ENCODE data around the gene PIK3CD.
"Not testable (repeated sequence)": the region's sequence is repeated elsewhere in the genome, so short reads cannot be mapped to it uniquely, and the experiment has no call there.

Gene PIK3CD

GRCh38 chr1:9654834-9655723 lies 3.5 kb downstream of the PIK3CD start:
- DNase-seq = peak; percentile 64

DNA sequence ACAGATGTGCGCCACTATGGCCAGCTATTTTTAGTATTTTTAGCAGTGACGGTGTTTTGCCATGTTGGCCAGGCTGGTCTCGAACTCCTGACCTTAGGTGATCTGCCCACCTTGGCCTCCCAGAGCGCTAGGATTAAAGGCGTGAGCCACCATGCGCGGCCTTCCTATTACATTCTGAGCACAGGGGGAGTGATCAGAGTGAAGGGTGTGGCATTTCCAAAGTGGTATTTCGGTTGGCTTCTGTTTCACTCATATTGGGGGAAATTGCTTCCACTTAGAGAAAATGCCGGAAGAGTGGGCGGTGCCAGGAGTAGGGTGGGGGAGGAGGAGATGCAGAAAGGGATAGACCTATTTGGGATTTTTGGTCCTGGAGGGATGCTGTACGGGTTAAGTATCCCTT lies 4.3 kb downstream of the PIK3CD start:
- no peak for DNase-seq

GRCh38 chr1:9657521-9658032 lies 6.0 kb downstream of the PIK3CD start:
- no peak for DNase-seq

DNA sequence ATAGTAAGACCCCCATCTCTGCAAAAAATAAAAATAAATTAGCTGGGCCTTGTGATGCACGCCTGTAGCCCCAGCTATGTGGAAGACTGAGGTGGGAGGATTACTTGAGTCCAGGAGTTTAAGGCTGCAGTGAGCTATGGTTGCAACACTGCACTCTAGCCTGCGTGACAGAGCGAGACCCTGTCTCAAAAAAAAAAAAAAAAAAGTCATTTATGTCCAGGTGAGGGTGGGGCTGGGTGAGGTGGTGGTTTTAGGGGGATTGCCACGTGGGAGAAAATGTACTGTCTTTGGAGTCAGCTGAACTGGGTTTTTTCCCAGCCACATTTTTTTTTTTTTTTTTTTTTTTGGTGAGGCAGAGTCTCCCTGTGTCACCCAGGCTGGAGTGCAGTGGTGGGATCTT lies 6.7 kb downstream of the PIK3CD start:
- DNase-seq = no peak

DNA sequence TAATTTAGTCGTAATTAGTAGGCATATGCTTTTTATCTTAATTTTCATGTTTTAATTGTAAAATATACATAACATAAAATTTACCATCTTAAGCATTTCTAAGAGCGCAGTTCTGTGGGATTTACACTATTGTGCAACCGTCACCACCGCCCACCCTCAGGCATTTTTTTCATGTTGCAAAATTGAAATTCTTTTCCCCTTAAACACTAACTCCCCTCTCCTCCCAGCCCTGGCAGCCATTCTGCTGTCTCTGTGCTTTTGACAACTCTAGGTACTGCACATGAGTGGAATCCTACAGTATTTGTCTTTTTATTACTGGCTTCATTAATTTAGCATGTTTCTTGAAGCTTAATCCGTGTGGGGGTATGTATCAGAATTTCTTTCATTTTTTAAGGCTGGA lies 7.8 kb downstream of the PIK3CD start:
- DNase-seq = no peak

DNA sequence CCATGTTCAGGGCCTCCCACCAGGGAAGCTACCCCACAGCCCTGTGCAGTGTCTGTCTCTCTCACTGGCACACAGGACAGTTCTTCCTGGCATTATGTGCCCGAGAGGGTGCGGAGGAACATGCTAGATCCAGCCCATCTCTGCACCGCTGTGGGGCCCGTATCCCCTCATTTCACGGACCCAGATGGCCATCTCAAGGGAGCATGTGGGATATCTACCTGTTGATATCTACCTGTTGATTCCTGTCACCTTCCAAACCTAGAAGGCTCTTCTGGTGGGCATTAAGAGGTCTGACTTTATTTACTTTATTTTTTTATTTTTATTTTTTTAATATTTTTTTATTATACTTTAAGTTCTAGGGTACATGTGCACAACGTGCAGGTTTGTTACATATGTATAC lies 11.7 kb downstream of the PIK3CD start:
- DNase-seq = no peak

- no peak for DNase-seq
Observed at GRCh38 chr1:9665193-9665592, 13.7 kb downstream of the PIK3CD start.

- DNase-seq = no peak
Observed at GRCh38 chr1:9668080-9668479, 16.5 kb downstream of the PIK3CD start.

GRCh38 chr1:9670085-9670484 lies 18.6 kb downstream of the PIK3CD start:
- no peak for DNase-seq

DNA sequence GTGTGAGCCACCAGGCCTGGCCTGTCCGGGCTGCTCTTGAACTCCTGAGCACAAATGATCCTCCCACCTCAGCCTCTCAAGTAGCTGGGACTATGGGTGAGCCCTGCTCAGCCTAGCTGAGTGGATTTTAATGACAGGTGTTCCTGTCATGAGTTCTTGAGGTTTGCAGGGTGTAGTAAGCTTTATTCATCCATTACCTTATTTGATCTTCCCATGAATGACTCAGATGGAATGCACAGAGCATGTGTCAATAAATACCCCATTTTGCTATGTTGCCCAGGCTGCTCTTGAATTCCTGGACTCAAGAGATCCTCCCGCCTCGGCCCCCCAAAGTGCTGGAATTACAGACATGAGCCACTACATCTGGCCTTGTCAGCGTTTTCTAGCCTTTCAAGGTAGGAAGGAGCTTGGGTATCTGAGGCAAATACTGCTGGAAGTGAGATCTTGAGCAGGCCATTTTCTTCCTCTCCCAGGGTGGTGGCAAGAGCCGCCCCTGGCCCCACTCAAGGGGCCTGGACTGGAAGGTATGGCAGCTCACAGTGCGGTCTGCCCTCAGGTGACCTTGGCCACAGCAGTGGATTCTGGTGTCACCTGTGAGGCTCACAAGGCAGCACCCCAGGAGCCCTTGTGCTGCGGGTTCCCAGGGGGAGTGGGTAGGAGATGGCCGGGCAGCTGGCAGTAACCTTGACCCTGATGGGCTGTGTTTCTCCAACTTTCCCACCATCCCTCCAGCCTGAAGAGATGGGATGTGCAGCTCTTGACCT lies 20.0 kb downstream of the PIK3CD start:
- no peak for DNase-seq

DNA sequence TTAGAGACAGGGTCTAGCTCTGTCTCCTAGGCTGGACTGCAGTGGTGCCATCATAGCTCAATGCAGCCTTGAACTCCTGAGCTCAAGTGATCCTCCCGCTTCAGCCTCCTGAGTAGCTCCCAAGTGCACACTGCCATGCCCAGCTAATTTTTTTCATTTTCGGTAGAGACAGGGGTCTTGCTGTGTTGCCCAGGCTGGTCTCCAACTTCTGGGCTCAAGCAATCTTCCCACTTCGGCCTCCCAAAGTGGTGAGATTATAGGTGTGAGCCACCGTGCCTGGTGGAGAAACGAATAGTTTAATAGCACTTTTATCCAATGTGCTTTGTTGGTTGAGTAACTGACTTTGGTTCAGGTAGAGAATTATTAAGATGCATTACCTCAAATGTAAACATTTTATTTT lies 20.9 kb downstream of the PIK3CD start:
- DNase-seq = no peak

DNA sequence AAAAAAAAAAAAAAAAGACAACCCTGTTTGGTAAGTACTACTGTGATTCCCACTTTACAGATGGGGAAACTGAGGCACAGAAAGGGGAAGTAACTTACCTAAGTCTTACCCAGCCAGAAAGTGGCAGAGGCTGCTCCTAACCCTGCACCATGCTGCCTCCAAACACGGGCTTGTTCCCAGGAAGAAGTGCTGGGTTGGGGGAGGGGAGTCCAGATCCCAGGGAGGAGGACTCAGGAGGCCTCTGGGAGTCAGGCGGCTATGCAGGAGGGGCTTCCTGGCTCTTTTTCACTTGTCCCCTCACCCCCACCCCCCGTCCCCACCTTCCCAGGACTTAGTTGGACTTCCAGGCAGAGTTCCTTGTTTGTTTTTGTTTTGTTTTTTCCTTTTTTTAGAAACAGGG lies 23.9 kb downstream of the PIK3CD start:
- DNase-seq = no peak

DNA sequence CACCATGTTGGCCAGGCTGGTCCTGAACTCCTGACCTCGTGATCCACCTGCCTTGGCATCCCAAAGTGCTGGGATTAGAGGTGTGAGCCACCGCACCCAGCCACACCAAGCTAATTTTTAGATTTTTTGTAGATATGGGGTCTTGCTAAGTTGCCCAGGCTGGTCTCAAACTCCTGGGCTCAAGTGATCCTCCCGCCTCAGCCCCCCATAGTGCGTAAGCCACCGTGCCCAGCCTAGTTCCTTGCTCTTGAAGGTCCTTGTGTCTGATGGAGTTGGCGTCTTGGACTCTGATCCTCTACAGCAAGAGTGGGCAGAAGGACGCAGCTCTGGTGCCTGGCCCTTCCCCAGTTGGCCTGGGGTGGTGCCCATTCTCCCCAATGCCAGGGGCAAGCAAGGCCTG lies 24.6 kb downstream of the PIK3CD start:
- DNase-seq = not testable (repeated sequence)

DNA sequence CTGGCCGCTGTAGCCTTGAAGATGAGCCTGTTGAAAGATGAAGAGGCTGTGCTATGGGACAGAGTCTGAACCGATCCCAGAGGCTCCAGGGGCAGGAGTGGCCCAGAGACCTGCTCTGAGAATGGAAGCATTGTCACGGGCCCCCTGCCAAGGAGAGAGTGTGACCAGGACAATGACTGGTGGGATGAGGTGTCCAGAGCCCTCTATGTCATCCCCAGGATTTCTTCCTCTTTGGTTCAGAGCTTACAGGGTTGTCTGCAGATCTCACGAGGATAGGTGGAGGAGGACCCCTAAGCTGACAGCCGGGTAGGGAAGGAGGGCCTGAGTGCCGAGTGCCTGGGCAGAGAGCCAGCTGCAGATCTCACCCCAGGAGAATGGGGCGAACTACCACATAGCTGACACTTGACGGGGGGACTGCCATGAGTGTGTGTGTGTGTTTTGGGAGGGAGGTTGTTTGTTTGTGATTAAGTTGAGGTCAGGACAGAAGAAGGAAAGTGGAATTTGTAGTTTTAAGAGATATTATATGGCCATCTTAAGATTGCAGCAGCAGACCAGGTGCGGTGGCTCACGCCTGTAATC lies 25.4 kb downstream of the PIK3CD start:
- no peak for DNase-seq

DNA sequence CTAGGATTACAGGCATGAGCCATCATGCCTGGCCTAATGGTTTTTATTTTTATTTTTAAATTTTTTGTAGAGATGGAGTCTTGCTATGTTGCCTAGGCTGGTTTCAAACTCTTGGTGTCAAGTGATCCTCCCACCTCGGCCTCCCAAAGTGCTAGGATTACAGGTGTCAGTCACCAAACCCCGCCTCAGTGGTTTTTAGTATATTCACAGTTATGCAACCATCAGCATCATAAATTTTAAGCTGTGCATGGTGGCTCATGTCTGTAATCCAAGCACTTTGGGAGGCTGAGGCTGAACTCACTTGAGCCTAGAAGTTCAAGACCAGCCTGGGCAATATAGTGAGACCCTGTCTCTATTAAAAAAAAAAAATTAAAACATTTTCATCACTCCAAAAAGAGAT lies 28.6 kb downstream of the PIK3CD start:
- no peak for DNase-seq

GRCh38 chr1:9680828-9681227 lies 29.3 kb downstream of the PIK3CD start:
- no peak for DNase-seq

GRCh38 chr1:9684801-9685200 lies 33.3 kb downstream of the PIK3CD start:
- DNase-seq = no peak

DNA sequence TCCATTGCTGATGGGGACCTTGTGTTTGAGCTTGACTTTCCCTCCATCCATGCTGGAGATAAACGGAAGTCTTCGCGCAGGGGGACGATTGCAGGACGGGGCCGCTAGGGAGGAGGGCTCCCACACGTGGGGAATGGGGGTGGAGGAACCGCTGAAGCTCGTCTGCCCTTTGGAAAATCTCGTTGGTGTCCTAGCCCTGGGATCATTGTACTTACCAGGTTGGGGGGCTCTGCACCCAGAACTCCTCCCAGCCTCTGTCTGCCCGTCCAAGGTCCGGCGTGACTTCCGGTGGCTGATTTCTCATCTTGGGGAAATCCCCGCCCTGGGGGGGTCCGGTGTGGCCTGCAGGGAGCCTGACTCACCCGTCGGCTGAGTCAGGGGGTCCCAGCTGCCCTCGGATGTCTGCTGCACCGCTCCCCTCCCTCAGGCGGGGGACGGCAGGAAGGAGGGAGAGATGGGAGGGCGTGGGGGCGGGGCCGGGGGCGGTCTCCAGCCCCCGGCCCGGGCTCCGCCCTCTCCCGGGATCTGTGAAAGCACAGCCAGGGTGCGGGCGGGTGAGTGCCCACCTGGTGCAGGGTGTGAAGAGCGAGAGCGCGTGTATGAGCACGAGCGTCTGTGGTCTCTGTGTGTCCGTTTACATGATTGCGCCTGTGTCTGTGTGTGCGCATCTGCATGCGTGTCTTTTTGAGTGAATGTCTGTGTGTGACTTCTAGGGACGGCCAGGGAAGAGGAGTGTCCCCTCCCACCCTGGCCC lies 35.8 kb downstream of the PIK3CD start:
- DNase-seq = peak; percentile 76

- DNase-seq = no peak
Observed at GRCh38 chr1:9687874-9688582, 36.5 kb downstream of the PIK3CD start.

DNA sequence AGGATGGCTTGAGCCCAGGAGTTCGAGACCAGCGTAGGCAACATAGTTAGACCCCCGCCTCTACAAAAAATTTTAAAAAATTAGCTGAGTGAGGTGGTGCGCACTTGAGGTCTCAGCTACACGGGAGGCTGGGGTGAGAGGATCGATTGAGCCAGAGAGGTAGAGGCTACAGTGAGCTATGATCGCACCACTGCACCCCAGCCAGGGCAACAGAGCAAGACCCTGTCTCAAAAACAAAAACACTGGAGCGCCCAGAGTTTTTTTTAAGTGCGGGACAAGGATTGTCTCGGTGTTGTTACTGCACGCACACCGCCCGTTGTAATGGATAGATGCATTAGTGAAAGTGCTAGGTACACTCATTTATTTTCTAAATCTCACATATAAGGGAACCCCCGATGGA lies 37.1 kb downstream of the PIK3CD start:
- no peak for DNase-seq

- peak; percentile 85 for DNase-seq
Observed at GRCh38 chr1:9689011-9689706, 37.6 kb downstream of the PIK3CD start.

DNA sequence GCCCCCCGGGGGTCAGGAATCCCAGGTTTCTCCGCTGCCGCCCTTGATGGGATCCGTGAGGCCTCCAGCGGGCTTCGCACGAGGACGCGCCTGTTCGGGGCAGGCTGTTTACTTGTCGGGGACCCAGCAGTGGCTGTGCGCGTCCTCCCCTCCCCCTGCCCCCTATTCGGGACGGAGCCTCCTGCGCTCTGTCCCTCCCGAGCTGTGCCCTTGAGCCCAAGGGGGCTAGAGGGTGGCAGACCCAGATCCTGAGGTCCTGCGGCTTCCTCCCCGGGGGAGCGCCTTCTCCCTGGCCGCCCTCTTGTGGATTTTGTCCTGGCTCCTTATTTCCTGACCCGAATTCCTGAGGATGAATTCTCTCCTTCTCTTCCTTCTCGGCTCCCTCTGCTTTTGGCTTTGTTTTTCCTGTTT lies 38.4 kb downstream of the PIK3CD start:
- DNase-seq = no peak
